Neural cell (in vitro differentiated cells): Measurements from ENCODE around the gene PDE4D. TPM values are rescaled to one million over a fixed set of nuclear protein-coding genes. Genes with fewer than 3 reads are reported as not detected.

Experiments used
- H2AFZ ChIP-seq: fragments of 200-600, 300-800 bp; sonication (generic), shearing (Covaris generic); 2 replicates; pipeline ENCODE4 v1.6.0; 2014; ENCODE audit warnings: low read depth, mild to moderate bottlenecking, antibody characterized with exemption, low read length, moderate library complexity
- H3F3A ChIP-seq: fragments of 200-600 bp; shearing (Covaris generic); 2 replicates; pipeline ENCODE4 v1.6.1; 2016; ENCODE audit warnings: mild to moderate bottlenecking, moderate library complexity, mixed read lengths, antibody characterized with exemption, low read length; ENCODE audit not compliant: insufficient read depth, poor library complexity, severe bottlenecking
- H3K27ac ChIP-seq: fragments of 200-600, 300-800 bp; sonication (generic), shearing (Covaris generic); 2 replicates; pipeline ENCODE4 v1.5.1; 2014; ENCODE audit warnings: mild to moderate bottlenecking, low read length, moderate library complexity
- H3K27me3 ChIP-seq: fragments of 300-800, 200-600 bp; sonication (generic), shearing (Covaris generic); 2 replicates; pipeline ENCODE4 v1.6.0; 2014; ENCODE audit warnings: mild to moderate bottlenecking, low read depth, low read length, moderate library complexity; ENCODE audit not compliant: insufficient read depth
- H3K36me3 ChIP-seq: fragments of 300-800, 200-600 bp; sonication (generic), shearing (Covaris generic); 2 replicates; pipeline ENCODE4 v1.5.1; 2014; ENCODE audit warnings: mild to moderate bottlenecking, antibody characterized with exemption, low read length, moderate library complexity; ENCODE audit not compliant: insufficient read depth
- H3K4me2 ChIP-seq: fragments of 300-800, 200-600 bp; sonication (generic), shearing (Covaris generic); 2 replicates; pipeline ENCODE4 v1.6.0; 2014; ENCODE audit warnings: mild to moderate bottlenecking, low read length
- H3K4me3 ChIP-seq: fragments of 300-800, 200-600 bp; sonication (generic), shearing (Covaris generic); 2 replicates; pipeline ENCODE4 v1.5.1; 2014; ENCODE audit warnings: mild to moderate bottlenecking, low read length, moderate library complexity
- H3K79me2 ChIP-seq: fragments of 200-600 bp; shearing (Covaris generic); replicated peaks from 2 replicates; pipeline ENCODE4 v1.6.0; 2014; ENCODE audit warnings: mild to moderate bottlenecking, low read length, moderate library complexity; ENCODE audit not compliant: insufficient read depth
- H3K9ac ChIP-seq: fragments of 300-800, 200-600 bp; sonication (generic), shearing (Covaris generic); 2 replicates; pipeline ENCODE4 v1.6.1; 2016; ENCODE audit warnings: mild to moderate bottlenecking, low read length, mixed read lengths
- H3K9me2 ChIP-seq: fragments of 200-600 bp; shearing (Covaris generic); 2 replicates; pipeline ENCODE4 v1.6.1; 2016; ENCODE audit warnings: mild to moderate bottlenecking, low read length, mixed read lengths; ENCODE audit not compliant: insufficient read depth
- H3K9me3 ChIP-seq: fragments of 200-600, 300-800 bp; sonication (generic), shearing (Covaris generic); 2 replicates; pipeline ENCODE4 v1.6.1; 2016; ENCODE audit warnings: mild to moderate bottlenecking, mixed run types, low read length, moderate library complexity, mixed read lengths
- H4K20me1 ChIP-seq: fragments of 200-600 bp; shearing (Covaris generic); 2 replicates; pipeline ENCODE4 v1.6.1; 2016; ENCODE audit warnings: mild to moderate bottlenecking, mixed run types; ENCODE audit not compliant: insufficient read depth
- CTCF ChIP-seq: fragments of 450-650 bp; IDR thresholded peaks from 2 replicates; pipeline ENCODE4 v1.5.1; 2014; ENCODE audit warnings: antibody characterized with exemption, mild to moderate bottlenecking, moderate library complexity; ENCODE audit not compliant: poor library complexity, severe bottlenecking
- EP300 ChIP-seq: fragments of 450-650 bp; conservative IDR thresholded peaks from 2 replicates; pipeline ENCODE4 v1.6.1; 2014; ENCODE audit warnings: antibody characterized with exemption, mild to moderate bottlenecking, moderate library complexity; ENCODE audit not compliant: poor library complexity, severe bottlenecking
- EZH2 ChIP-seq: fragments of 200-600, 300-800 bp; shearing (Covaris generic), sonication (generic); IDR thresholded peaks from 2 replicates; pipeline ENCODE4 v1.6.1; 2014; ENCODE audit warnings: antibody characterized with exemption, low read length, borderline replicate concordance, mild to moderate bottlenecking; ENCODE audit not compliant: insufficient read depth, poor library complexity, severe bottlenecking
- MXI1 ChIP-seq: fragments of 450-650 bp; conservative IDR thresholded peaks from 2 replicates; pipeline ENCODE4 v1.6.1; 2014; ENCODE audit warnings: antibody characterized with exemption, mild to moderate bottlenecking; ENCODE audit not compliant: poor library complexity, severe bottlenecking
- POLR2AphosphoS5 ChIP-seq: IDR thresholded peaks from 2 replicates; pipeline ENCODE4 v1.6.1; 2012
- RAD21 ChIP-seq: fragments of 450-650 bp; conservative IDR thresholded peaks from 2 replicates; pipeline ENCODE4 v1.6.1; 2014; ENCODE audit warnings: antibody characterized with exemption, mild to moderate bottlenecking, moderate library complexity
- REST ChIP-seq: IDR thresholded peaks from 2 replicates; pipeline ENCODE4 v1.6.1; 2012; ENCODE audit warnings: borderline replicate concordance
- SMC3 ChIP-seq: fragments of 450-650 bp; conservative IDR thresholded peaks from 2 replicates; pipeline ENCODE4 v1.6.1; 2014; ENCODE audit warnings: antibody characterized with exemption, mild to moderate bottlenecking, moderate library complexity; ENCODE audit not compliant: poor library complexity
- TAF1 ChIP-seq: IDR thresholded peaks from 2 replicates; pipeline ENCODE4 v1.6.1; 2012; ENCODE audit warnings: low read depth
- polyA plus RNA-seq: library from polyadenylated mRNA; depleted of rRNA; stranded (reverse); fragments of >200 nt; gene quantifications from 2 replicates; pipeline ENCODE4 v1.2.3, GENCODE V29; 2014

Gene PDE4D
- polyA plus RNA-seq, 1 donor from 2014 or later: 42.8 TPM

DNA sequence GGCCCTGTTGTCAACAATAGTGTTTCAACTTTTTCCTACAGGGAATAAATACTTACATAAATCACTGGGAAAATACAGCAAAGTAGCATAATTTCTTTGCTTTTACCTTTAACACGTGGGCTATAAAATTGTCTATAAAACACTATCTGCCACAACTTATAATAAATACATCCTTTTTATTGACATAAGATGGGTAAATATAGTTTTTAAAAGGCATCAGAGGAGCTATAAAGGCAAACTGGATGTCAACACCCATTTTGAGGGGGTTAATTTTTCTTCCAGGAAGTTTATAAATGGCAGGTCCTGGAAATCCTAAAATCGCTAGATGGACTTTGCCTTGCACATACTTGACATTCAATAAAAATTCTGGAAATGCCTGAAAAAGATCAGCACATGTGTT, 358.0 kb downstream of the PDE4D start:
- H3K27ac ChIP-seq: no peak overlapping the region
- TF ChIP-seq EZH2: no peak
- TF ChIP-seq POLR2AphosphoS5: no peak
- no peak for TF ChIP-seq EP300
- no peak for TF ChIP-seq MXI1
- no peak for TF ChIP-seq RAD21
- no peak for TF ChIP-seq SMC3
- TF ChIP-seq CTCF: no peak
- TF ChIP-seq TAF1: no peak
- no peak for TF ChIP-seq REST
- H3K4me3 ChIP-seq: no peak overlapping the region
- H3K36me3 ChIP-seq: no peaks in the 10 kb centered on the region
- H3F3A ChIP-seq: no peaks in the 10 kb centered on the region
- no peaks in the 10 kb centered on the region for H3K9me3 ChIP-seq
- no peak overlapping the region for H2AFZ ChIP-seq
- no peak overlapping the region for H3K9ac ChIP-seq
- H3K79me2 ChIP-seq: no peaks in the 10 kb centered on the region
- no peak overlapping the region for H3K4me2 ChIP-seq
- H3K27me3 ChIP-seq: no peaks in the 10 kb centered on the region
- H4K20me1 ChIP-seq: no peaks in the 10 kb centered on the region
- H3K9me2 ChIP-seq: no peaks in the 10 kb centered on the region

DNA sequence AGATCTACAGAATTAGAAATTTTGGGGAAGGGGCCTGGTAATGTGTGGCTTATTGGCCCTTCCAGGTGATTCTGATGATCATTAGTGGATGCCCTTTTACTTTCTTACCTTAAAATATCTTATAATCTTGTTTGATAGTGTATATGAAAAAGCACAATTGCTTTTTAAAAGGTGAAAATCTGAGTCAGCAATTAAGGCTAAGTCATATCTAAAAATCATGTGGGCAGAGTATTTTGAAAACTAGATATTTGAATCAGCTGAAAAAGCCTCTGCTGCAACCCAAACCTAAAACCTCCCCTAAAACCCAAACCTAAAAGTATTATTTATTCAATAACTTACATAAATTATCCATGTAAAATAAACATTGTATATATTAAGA, 359.8 kb downstream of the PDE4D start:
- Histone ChIP-seq H3K4me2 (no peak overlapping the region), H3K9me2 (no peaks in the 10 kb centered on the region), H3K4me3 (no peak overlapping the region), H3K79me2 (no peaks in the 10 kb centered on the region), H3K27ac (no peak overlapping the region), H3K36me3 (no peaks in the 10 kb centered on the region), H3K9me3 (no peaks in the 10 kb centered on the region), H2AFZ (no peak overlapping the region), H3F3A (no peaks in the 10 kb centered on the region), H3K9ac (no peak overlapping the region), H3K27me3 (no peaks in the 10 kb centered on the region), H4K20me1 (no peaks in the 10 kb centered on the region)
- no peak for TF ChIP-seq POLR2AphosphoS5
- no peak for TF ChIP-seq SMC3
- TF ChIP-seq MXI1: no peak
- TF ChIP-seq EP300: no peak
- no peak for TF ChIP-seq TAF1
- TF ChIP-seq RAD21: no peak
- TF ChIP-seq EZH2: no peak
- no peak for TF ChIP-seq REST
- TF ChIP-seq CTCF: no peak
